NCI-H2081 (cell line): ENCODE measurements around the gene TUBG1.
"Not testable (repeated sequence)": the region's sequence is repeated elsewhere in the genome, so short reads cannot be mapped to it uniquely, and the experiment has no call there.

Experiments used
- DNase-seq, 2 experiments: peaks; one replicate each; lab custom pipeline; 2025; lab: John Stamatoyannopoulos, UW

The TUBG1 gene

DNA sequence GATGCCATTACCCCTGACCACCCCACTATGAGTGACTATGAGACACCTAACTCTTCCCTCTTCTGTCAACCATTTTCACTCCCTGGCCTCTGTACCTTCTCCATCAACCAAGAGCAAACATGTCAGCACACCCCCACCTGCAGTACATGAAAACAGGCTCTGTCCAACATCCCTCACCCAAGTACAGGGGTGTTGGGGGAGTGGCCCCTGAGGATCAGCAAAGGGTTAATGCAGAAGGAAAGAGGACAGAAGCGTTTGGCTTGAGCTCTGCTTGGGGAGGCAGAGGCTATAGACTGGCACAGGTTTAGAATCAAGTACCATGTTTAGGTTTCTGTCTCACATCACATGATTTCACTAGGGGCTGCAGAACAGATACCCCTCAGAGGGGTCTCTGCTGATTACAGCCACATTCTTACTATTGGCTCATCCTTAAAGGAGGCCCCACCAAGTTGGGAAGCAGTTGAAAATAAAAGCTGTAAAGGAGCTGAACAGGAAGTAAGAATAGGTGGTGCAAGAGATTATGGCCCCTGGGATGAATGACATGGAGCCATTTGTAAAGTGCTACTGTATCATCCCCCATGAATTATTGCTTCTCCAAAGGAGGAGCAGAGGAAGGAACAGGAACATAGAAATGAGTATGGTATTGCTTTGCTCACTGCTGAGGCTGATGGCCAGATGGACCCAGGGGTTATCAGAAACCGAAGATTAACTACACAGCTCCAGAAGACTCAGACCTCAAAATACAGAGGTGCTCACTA is 29.5 kb upstream of the TUBG1 start:
- DNase-seq: no peak

- DNase-seq: no peak
Observed at GRCh38 chr17:42581744-42582270, 27.7 kb upstream of the TUBG1 start.

DNA sequence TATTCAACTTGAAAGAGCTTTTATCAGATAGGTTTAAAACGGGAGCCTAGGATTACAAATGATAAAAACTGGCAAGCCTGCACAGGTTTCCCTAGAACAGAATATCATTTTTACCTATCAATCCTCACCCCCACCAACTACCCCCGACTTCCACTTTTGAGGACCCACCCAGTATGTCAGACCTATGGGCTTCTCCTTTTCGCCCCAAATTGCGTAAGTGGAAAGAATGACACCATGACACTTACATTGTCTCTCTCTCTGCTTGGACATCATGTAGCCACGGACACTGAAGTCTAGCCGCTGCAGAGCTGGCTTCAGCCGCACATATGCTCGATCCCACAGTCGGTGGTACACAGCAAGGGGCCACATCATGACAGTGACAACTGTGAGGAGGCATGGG is 24.6 kb upstream of the TUBG1 start:
- DNase-seq: no peak

GRCh38 chr17:42585353-42585752 is 24.1 kb upstream of the TUBG1 start:
- no peak for DNase-seq

GRCh38 chr17:42586514-42587230 is 22.8 kb upstream of the TUBG1 start:
- no peak for DNase-seq

DNA sequence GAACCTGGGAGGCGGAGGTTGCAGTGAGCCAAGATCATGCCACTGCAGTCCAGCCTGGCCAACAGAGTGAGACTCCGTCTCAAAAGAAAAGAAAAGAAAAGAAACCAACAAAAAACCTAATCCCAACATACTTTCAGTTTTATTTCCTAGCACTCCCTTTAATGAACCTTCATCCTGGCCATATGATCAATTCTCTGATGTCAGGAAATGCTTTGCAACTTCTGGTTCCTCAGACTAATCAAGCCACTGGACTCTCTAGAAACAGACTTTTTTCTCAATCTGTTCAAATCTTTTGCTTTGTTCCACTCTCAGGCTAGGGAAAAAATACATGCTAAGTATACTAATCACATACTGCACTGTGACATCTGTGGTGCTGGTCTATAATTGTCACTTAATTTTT is 18.6 kb upstream of the TUBG1 start:
- DNase-seq: no peak

DNA sequence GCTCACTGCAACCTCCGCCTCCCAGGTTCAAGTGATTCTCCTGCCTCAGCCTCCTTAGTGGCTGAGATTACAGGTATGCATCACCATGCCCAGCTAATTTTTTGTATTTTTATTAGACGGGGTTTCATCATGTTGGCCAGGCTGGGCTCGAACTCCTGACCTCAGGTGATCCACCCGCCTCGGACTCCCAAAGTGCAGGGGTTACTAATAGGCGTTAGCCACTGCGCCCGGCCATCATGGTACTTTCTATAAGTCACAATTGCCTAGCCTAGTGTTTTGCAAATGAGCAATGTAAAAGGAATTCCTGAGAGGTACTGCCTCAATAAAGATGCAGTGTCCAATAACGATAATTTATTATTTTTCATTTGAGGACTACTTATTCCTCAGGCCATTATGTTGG is 18.1 kb upstream of the TUBG1 start:
- DNase-seq: no peak

- DNase-seq: no peak
Observed at GRCh38 chr17:42596386-42596785, 13.1 kb upstream of the TUBG1 start.

GRCh38 chr17:42598905-42599304 is 10.6 kb upstream of the TUBG1 start:
- peak in 1 of 2 experiments; percentile 15 for DNase-seq

- no peak for DNase-seq
Observed at GRCh38 chr17:42603318-42603717, 6.2 kb upstream of the TUBG1 start.

GRCh38 chr17:42607769-42608168 is 1.7 kb upstream of the TUBG1 start:
- DNase-seq: no peak

DNA sequence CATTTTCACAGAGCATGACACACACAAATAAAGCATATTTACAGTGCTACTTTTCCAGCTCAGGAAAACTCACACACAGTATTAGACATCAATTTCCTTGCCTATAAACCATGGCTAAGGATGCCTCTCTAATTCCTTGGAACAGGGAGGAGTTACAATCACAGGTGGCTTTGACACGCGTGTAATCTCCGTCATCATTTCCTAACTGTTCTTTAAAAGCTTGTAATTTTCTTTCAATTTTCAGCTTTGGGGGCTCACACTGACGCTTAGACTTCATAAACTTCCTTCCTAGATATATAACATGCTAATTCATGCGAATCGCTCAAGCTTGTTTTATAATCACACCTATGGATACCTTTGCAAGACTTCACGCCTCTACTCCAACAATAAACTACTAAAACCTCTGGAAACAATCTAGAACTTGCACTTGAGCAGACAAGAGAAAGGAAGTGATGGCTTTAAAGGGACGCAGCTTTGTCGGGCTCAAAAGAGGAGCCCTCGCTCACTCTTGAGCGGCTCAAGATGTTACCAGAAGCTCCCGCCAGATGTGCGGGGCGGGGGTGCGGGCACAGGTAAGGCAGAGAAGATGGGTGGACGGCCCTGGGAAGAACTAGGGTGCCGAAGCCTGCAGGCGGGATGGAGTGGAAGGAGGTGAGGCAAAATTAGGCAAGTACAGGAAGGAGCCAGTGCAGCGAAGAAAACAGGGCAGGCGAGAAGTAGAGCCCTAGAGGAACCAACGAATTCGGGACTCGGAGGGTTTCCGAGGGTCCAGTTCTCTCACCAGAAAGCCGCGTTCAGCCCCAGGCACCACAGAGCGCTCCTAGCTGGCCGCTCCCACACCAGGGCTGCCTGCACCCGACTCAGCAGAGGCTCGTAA is 940 bp upstream of the TUBG1 start:
- no peak for DNase-seq

GRCh38 chr17:42609814-42610801 is 625 bp downstream of the TUBG1 start:
- peak in 1 of 2 experiments; percentile 46 for DNase-seq

DNA sequence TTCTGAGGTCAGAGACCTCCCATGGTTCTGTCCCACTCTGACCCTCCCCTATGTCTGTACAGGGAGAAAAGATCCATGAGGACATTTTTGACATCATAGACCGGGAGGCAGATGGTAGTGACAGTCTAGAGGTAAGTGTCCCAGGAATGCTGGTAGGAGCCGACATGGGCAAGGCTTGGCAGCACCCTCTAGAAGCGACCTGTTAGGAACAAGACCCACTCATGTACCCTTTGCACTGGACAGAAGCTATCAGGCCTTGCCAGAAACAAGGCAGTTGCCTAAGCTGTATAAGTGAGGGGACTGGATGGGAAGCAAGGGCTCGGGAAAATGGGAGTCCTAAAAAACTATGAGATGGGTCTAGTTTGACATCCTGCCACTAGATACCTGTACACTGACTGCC is 2.5 kb downstream of the TUBG1 start:
- DNase-seq: no peak

GRCh38 chr17:42613699-42614295 is 4.3 kb downstream of the TUBG1 start:
- no peak for DNase-seq

DNA sequence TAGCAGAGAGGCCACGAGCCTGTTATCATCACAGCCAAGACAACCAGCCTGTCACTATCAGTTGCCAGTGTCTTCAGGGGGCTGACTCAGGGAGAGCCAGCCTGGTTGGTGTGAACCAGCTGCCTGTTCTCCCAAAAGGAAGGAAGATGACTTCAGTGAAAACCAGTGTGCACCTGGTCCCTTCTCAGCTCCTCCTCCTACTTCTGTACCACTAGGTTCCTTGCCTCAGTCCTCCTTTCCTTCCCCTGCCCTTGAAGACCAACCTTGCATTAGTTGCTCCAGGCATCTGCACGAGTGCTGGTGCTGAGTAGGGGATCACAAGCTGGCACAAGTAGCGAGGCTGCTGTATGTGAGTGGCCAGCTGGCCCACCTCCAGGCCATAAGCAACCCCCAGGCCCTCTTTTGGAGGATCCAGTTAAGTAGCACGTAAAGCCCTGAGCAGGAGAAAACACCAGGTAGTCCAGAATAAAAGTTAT is 8.5 kb downstream of the TUBG1 start:
- no peak for DNase-seq

GRCh38 chr17:42618442-42619150 is 9.1 kb downstream of the TUBG1 start:
- DNase-seq: peak; percentile 42 to 69

DNA sequence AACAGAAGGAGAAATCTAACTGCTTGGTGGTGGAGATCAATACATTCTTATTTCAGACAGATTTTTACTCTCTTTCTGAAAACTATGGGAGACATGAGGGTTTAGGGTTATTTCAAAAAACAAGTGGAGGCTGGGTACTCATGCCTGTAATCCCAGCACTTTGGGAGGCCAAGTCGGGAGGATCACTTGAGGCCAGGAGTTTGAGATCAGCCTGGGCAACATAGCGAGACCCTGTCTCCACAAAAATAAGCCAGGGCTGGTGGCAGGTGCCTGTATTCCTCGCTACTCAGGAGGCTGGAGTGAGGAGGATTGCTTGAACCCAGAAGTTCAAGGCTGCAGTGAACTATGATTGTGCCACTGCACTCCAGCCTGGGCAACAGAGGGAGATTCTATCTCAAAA is 12.5 kb downstream of the TUBG1 start:
- not testable (repeated sequence) for DNase-seq

GRCh38 chr17:42623271-42623670 is 13.8 kb downstream of the TUBG1 start:
- DNase-seq: no peak
